Hepatocyte (in vitro differentiated cells): Measurements from ENCODE around the gene ANKS1B. TPM values are rescaled to one million over a fixed set of nuclear protein-coding genes. Genes with fewer than 3 reads are reported as not detected.

Experiments used
- DNase-seq: peaks from one replicate; pipeline ENCODE4 v3.0.0-alpha.2; 2016; ENCODE audit warnings: low spot score
- H2AFZ ChIP-seq: fragments of 200-600 bp; sonication (generic); 2 replicates; pipeline ENCODE4 v1.6.0; 2016; ENCODE audit warnings: antibody characterized with exemption, mild to moderate bottlenecking
- H3K27ac ChIP-seq: fragments of 200-600 bp; sonication (generic); 2 replicates; pipeline ENCODE4 v1.5.1; 2016; ENCODE audit warnings: mild to moderate bottlenecking
- H3K27me3 ChIP-seq: fragments of 200-600 bp; sonication (generic); 2 replicates; pipeline ENCODE4 v1.6.1; 2016
- H3K36me3 ChIP-seq: fragments of 200-600 bp; sonication (generic); replicated peaks from 2 replicates; pipeline ENCODE4 v1.5.1; 2016; ENCODE audit warnings: low read depth; ENCODE audit not compliant: insufficient read depth
- H3K4me1 ChIP-seq: fragments of 200-600 bp; sonication (generic); 2 replicates; pipeline ENCODE4 v1.5.1; 2016; ENCODE audit warnings: mild to moderate bottlenecking, moderate library complexity; ENCODE audit not compliant: insufficient read depth
- H3K4me2 ChIP-seq: fragments of 200-600 bp; sonication (generic); 2 replicates; pipeline ENCODE4 v1.6.0; 2016
- H3K4me3 ChIP-seq: fragments of 200-600 bp; sonication (generic); 2 replicates; pipeline ENCODE4 v1.5.1; 2016; ENCODE audit warnings: mild to moderate bottlenecking
- H3K79me2 ChIP-seq: fragments of 200-600 bp; sonication (generic); 2 replicates; pipeline ENCODE4 v1.6.0; 2017; ENCODE audit warnings: mild to moderate bottlenecking
- H3K9me2 ChIP-seq: fragments of 200-600 bp; sonication (generic); replicated peaks from 2 replicates; pipeline ENCODE4 v1.6.0; 2017; ENCODE audit warnings: mild to moderate bottlenecking; ENCODE audit not compliant: insufficient read depth
- H3K9me3 ChIP-seq: fragments of 200-600 bp; sonication (generic); 2 replicates; pipeline ENCODE4 v1.5.1; 2016; ENCODE audit warnings: low read depth, mild to moderate bottlenecking
- H4K20me1 ChIP-seq: fragments of 200-600 bp; sonication (generic); 2 replicates; pipeline ENCODE4 v1.6.0; 2016; ENCODE audit warnings: mild to moderate bottlenecking; ENCODE audit not compliant: insufficient read depth, poor library complexity, severe bottlenecking
- EZH2 ChIP-seq: fragments of 200-600 bp; sonication (generic); IDR thresholded peaks from 2 replicates; pipeline ENCODE4 v1.6.1; 2016; ENCODE audit warnings: antibody characterized with exemption, mild to moderate bottlenecking, borderline replicate concordance
- EZH2phosphoT487 ChIP-seq: fragments of 200-600 bp; sonication (generic); IDR thresholded peaks from one replicate; pipeline ENCODE4 v1.6.1; 2018; ENCODE audit warnings: antibody characterized with exemption, mild to moderate bottlenecking, low read depth, moderate library complexity; ENCODE audit not compliant: unreplicated experiment, severe bottlenecking
- WGBS: methylation state at CpG from one replicate; pipeline ENCODE4 v1.1.6; 2016; ENCODE audit warnings: low lambda C conversion rate; ENCODE audit errors: missing lambda C conversion rate; 5-methylcytosine and 5-hydroxymethylcytosine counted together
- polyA plus RNA-seq: library from polyadenylated mRNA; unstranded; fragments of >200 nt; fragmentation: Nextera tagmentation; extraction: Ambion mirVana; gene quantifications from 2 replicates; pipeline ENCODE4 v1.2.1, GENCODE V29; 2016
- total RNA-seq: library from RNA; depleted of rRNA; stranded (reverse); fragments of >200 nt; gene quantifications from 2 replicates; pipeline ENCODE4 v1.2.3, GENCODE V29; 2014
- TF ChIP-seq, protein P1 (sequence below): fragments of 200-600 bp; sonication (generic); IDR thresholded peaks from 2 replicates; pipeline ENCODE4 v1.5.1; 2016; ENCODE audit warnings: antibody characterized with exemption, mild to moderate bottlenecking; ENCODE audit not compliant: poor library complexity

ANKS1B gene
- total and polyA plus RNA-seq, 2 experiments from 2014 or later: 1.6 to 2.2 TPM

- DNase-seq: no peak
- Histone ChIP-seq H3K79me2 (no peaks in the 10 kb centered on the region), H3K27me3 (no peaks in the 10 kb centered on the region), H4K20me1 (no peaks in the 10 kb centered on the region), H3K4me2 (no peak overlapping the region), H3K27ac (no peak overlapping the region), H2AFZ (no peak overlapping the region), H3K36me3 (no peaks in the 10 kb centered on the region), H3K4me1 (no peaks in the 10 kb centered on the region), H3K4me3 (no peak overlapping the region), H3K9me3 (no peaks in the 10 kb centered on the region), H3K9me2 (no peaks in the 10 kb centered on the region)
- no peak for TF ChIP-seq EZH2
- no peak for TF ChIP-seq EZH2phosphoT487
- TF ChIP-seq, protein P1, sequence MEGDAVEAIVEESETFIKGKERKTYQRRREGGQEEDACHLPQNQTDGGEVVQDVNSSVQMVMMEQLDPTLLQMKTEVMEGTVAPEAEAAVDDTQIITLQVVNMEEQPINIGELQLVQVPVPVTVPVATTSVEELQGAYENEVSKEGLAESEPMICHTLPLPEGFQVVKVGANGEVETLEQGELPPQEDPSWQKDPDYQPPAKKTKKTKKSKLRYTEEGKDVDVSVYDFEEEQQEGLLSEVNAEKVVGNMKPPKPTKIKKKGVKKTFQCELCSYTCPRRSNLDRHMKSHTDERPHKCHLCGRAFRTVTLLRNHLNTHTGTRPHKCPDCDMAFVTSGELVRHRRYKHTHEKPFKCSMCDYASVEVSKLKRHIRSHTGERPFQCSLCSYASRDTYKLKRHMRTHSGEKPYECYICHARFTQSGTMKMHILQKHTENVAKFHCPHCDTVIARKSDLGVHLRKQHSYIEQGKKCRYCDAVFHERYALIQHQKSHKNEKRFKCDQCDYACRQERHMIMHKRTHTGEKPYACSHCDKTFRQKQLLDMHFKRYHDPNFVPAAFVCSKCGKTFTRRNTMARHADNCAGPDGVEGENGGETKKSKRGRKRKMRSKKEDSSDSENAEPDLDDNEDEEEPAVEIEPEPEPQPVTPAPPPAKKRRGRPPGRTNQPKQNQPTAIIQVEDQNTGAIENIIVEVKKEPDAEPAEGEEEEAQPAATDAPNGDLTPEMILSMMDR: no peak
Measured at GRCh38 chr12:99393763-99394162, 591.0 kb downstream of the ANKS1B start.

DNA sequence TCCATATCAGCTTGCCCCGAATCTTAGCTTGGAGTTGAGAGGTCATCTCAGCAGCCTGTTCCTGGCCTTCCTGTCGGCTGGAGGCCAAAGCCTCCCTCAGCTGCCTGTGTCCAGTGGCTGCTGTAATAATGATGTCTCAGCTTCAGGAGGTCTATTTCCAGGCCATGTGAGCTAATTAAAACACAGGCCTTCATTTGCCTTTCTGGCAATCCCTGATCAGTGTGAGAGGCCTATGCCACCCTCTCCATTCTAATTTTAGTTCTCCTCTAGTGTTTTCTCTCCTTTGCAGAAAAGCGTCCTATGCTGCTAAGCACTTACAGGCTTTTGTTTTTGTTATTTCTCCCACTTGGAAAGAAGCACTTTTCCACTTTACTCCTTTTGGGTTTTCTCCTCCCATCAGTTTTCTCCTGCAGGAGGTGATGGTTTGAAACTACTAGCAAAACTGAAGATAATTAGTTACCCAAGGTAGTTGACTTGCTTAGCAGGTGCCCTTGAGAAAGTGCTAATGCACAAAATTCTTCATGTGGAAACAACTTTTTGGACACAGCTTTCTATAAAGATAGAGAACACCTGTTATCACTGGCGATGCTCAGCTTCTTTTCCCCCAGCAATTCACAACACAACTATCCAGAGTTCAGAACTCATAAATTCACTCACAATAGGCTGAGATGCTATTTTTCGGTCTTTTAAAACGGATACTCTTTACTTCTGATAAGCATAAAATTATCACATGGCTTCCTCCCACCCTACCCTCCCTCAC lies 592.5 kb downstream of the ANKS1B start:
- Histone ChIP-seq H3K9me3 (no peaks in the 10 kb centered on the region), H2AFZ (no peak overlapping the region), H3K4me1 (no peaks in the 10 kb centered on the region), H3K9me2 (no peaks in the 10 kb centered on the region), H3K79me2 (no peaks in the 10 kb centered on the region), H3K36me3 (no peaks in the 10 kb centered on the region), H3K4me3 (no peak overlapping the region), H3K27ac (no peak overlapping the region), H3K27me3 (no peaks in the 10 kb centered on the region), H4K20me1 (no peaks in the 10 kb centered on the region), H3K4me2 (no peak overlapping the region)
- DNase-seq: no peak
- TF ChIP-seq EZH2: no peak
- TF ChIP-seq, protein P1: no peak
- TF ChIP-seq EZH2phosphoT487: no peak
- 95% methylated on average over 6 of the region's 6 CpGs for WGBS

GRCh38 chr12:99390707-99391106 lies 594.0 kb downstream of the ANKS1B start:
- Histone ChIP-seq H3K36me3 (no peaks in the 10 kb centered on the region), H3K9me2 (no peaks in the 10 kb centered on the region), H3K4me2 (no peak overlapping the region), H4K20me1 (no peaks in the 10 kb centered on the region), H3K4me3 (no peak overlapping the region), H2AFZ (no peak overlapping the region), H3K27me3 (no peaks in the 10 kb centered on the region), H3K27ac (no peak overlapping the region), H3K9me3 (no peaks in the 10 kb centered on the region), H3K79me2 (no peaks in the 10 kb centered on the region), H3K4me1 (no peaks in the 10 kb centered on the region)
- WGBS: 86% methylated on average over 7 of the region's 7 CpGs
- DNase-seq: no peak
- TF ChIP-seq EZH2 (no peak), EZH2phosphoT487 (no peak)
- TF ChIP-seq, protein P1: no peak
